Hindlimb muscle (tissue), 1 donor: ENCODE measurements around the gene MCUR1. TPM values are rescaled to one million over a fixed set of nuclear protein-coding genes. Genes with fewer than 3 reads are reported as not detected.
A peak's percentile ranks its signal among the peaks of the same experiment; 100 is the strongest.
"Not testable (repeated sequence)": the region's sequence is repeated elsewhere in the genome, so short reads cannot be mapped to it uniquely, and the experiment has no call there.

ENCODE experiments used
- DNase-seq: peaks from one replicate; pipeline ENCODE4 v3.0.0-alpha.2; 2013
- polyA plus RNA-seq: library from polyadenylated mRNA; unstranded; fragments of 120-200 nt; gene quantifications from one replicate; pipeline ENCODE4 v1.2.1, GENCODE V29; 2013; ENCODE audit not compliant: insufficient read length

MCUR1 gene
- polyA plus RNA-seq, 1 donor, result 26.9 TPM

GRCh38 chr6:13828656-13829301 lies 14.4 kb upstream of the MCUR1 start:
- DNase-seq, result not testable (repeated sequence)

- DNase-seq, result no peak
These were observed 12.7 kb upstream of the MCUR1 start for GRCh38 chr6:13827032-13827431.

- DNase-seq, result no peak
These were observed 11.5 kb upstream of the MCUR1 start for GRCh38 chr6:13825871-13826270.

GRCh38 chr6:13818341-13818740 lies 4.0 kb upstream of the MCUR1 start:
- DNase-seq, result no peak

GRCh38 chr6:13814938-13815575 lies 700 bp upstream of the MCUR1 start:
- no peak for DNase-seq

- DNase-seq, result peak; percentile 70
These were observed 659 bp downstream of the MCUR1 start for GRCh38 chr6:13813621-13814175.

- no peak for DNase-seq
These were observed 1.3 kb downstream of the MCUR1 start for GRCh38 chr6:13813026-13813425.

GRCh38 chr6:13812359-13812642 lies 2.1 kb downstream of the MCUR1 start:
- no peak for DNase-seq

GRCh38 chr6:13811627-13812358 lies 2.6 kb downstream of the MCUR1 start:
- no peak for DNase-seq

GRCh38 chr6:13810688-13811446 lies 3.5 kb downstream of the MCUR1 start:
- no peak for DNase-seq

GRCh38 chr6:13808801-13809200 lies 5.6 kb downstream of the MCUR1 start:
- DNase-seq, result no peak

GRCh38 chr6:13807696-13808095 lies 6.7 kb downstream of the MCUR1 start:
- DNase-seq, result no peak

- DNase-seq, result no peak
These were observed 10.8 kb downstream of the MCUR1 start for GRCh38 chr6:13803581-13803980.

- no peak for DNase-seq
These were observed 13.7 kb downstream of the MCUR1 start for GRCh38 chr6:13800615-13801014.

- DNase-seq, result no peak
These were observed 17.6 kb downstream of the MCUR1 start for GRCh38 chr6:13796781-13797180.

GRCh38 chr6:13795041-13795750 lies 19.2 kb downstream of the MCUR1 start:
- peak; percentile 81 for DNase-seq

GRCh38 chr6:13794184-13794583 lies 20.2 kb downstream of the MCUR1 start:
- no peak for DNase-seq

GRCh38 chr6:13789746-13790145 lies 24.6 kb downstream of the MCUR1 start:
- DNase-seq, result no peak

- no peak for DNase-seq
These were observed 25.5 kb downstream of the MCUR1 start for GRCh38 chr6:13788820-13789219.

- peak; percentile 84 for DNase-seq
These were observed 27.2 kb downstream of the MCUR1 start for GRCh38 chr6:13787137-13787536.

- DNase-seq, result not testable (repeated sequence)
These were observed 34.2 kb downstream of the MCUR1 start for GRCh38 chr6:13780162-13780561.

- no peak for DNase-seq
These were observed 36.3 kb downstream of the MCUR1 start for GRCh38 chr6:13778028-13778427.
